SJSA1 (cell line): ENCODE data around the gene SHOX. TPM values are rescaled to one million over a fixed set of nuclear protein-coding genes. Genes with fewer than 3 reads are reported as not detected.

Experiments
- DNase-seq, 2 experiments: peaks; one replicate each; pipeline ENCODE4 v3.0.0-alpha.2; 2015 to 2020; ENCODE audit warnings: low spot score in 2 of 2, low read depth in 1 of 2
- H3K27ac ChIP-seq: fragments of 250-450 bp; sonication (Bioruptor Pico); 2 replicates; pipeline ENCODE4 v1.5.1; 2020; ENCODE audit warnings: mild to moderate bottlenecking, moderate library complexity
- H3K27me3 ChIP-seq: fragments of 250-450 bp; sonication (Bioruptor Pico); replicated peaks from 2 replicates; pipeline ENCODE4 v1.5.1; 2020; ENCODE audit warnings: mild to moderate bottlenecking, moderate library complexity
- H3K36me3 ChIP-seq: fragments of 250-450 bp; sonication (Bioruptor Pico); 2 replicates; pipeline ENCODE4 v1.5.1; 2020; ENCODE audit warnings: mild to moderate bottlenecking
- H3K4me1 ChIP-seq: fragments of 250-450 bp; sonication (Bioruptor Pico); replicated peaks from 2 replicates; pipeline ENCODE4 v1.6.1; 2021; ENCODE audit warnings: mild to moderate bottlenecking
- H3K4me3 ChIP-seq: fragments of 250-450 bp; sonication (Bioruptor Pico); 2 replicates; pipeline ENCODE4 v1.5.1; 2020; ENCODE audit warnings: mild to moderate bottlenecking
- H3K9me3 ChIP-seq: fragments of 250-450 bp; sonication (Bioruptor Pico); replicated peaks from 2 replicates; pipeline ENCODE4 v1.5.1; 2020; ENCODE audit warnings: mild to moderate bottlenecking
- total RNA-seq: library from RNA; depleted of rRNA; stranded (reverse); fragments of >200 nt; shearing (Covaris generic); gene quantifications from 2 replicates; pipeline ENCODE4 v1.2.3, GENCODE V29; 2014

SHOX gene
- total RNA-seq, 1 experiment from 2014 or later: not detected

DNA sequence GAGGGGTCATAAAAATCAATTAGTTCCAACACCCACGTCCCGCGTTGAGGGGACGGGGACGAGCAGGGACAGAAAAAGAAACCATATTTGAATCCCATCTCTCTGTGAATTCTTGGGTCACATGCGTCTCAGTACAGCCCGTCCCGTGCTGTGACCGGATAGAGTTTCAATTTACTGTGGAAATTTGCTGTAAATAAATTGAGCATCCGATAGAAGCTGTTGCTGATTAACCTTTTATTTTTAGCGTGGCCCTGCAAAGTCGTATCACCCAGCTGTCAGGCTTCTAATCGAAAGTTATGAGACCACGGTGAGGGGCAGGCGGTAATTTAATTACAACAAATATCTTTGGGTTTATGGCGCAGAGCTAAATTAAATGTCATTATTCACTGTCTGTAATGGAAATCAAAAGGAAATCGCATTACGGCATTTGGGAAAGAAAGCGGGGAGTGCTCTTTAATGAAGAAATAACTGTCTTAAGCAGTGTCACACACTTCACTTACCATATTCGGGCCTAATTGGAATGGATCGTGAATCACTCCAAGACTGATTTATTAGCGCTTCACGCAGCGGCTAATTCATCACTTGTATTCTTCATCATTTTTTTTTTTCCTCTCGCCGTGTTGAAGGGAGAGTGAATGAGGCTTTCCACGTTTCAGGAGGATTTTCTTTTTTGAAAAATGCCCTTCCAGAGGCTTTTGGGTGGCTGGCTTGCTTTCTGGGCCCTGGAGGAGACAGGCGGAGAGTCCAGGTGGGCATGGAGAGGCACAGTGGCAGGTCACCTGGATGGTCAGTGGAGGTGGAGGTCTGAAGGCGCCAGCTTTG, 7.3 kb downstream of the SHOX start:
- Histone ChIP-seq H3K4me3 (no peak overlapping the region), H3K9me3 (peaks cover 3% of the 10 kb centered on the region; the same call in 1 of the 2 replicates), H3K36me3 (no peaks in the 10 kb centered on the region), H3K4me1 (no peaks in the 10 kb centered on the region), H3K27ac (no peak overlapping the region), H3K27me3 (no peaks in the 10 kb centered on the region)
- DNase-seq: no peak

DNA sequence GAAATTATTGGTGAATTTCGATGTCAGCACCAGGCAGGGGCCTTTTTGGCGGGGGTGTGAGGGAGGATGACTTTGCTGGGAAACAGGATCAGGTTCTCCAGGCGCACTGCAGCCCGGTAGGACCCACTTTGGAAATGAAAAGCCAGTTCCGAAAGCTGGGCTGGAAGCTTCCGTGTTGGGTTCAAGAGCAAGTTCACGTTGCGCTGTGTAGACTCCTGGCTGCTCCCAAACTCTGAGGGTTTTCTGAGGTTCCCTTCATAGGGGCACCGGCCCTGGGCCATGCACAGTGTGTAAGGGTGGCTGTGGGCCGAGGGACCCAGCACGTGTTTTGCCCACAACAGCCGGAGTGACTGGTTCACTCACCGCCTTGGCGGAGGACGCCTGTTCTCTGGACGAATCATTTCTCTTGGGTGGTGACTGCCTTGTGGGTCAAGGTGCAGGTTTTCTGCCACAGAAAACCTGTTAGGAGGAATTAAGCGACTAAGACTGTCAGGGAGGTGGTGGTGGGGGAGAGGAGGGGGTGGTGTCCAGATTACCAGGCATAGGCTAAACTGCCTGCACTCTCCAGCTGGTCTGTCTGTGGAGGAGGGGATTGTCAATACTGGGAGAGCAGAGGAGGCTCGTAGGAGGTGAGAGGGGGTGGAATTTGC, 8.0 kb downstream of the SHOX start:
- Histone ChIP-seq H3K9me3 (peaks cover 3% of the 10 kb centered on the region; the same call in 1 of the 2 replicates), H3K4me3 (no peak overlapping the region), H3K36me3 (no peaks in the 10 kb centered on the region), H3K27ac (no peak overlapping the region), H3K4me1 (no peaks in the 10 kb centered on the region), H3K27me3 (no peaks in the 10 kb centered on the region)
- DNase-seq: peak in 1 of 2 experiments; percentile 19

DNA sequence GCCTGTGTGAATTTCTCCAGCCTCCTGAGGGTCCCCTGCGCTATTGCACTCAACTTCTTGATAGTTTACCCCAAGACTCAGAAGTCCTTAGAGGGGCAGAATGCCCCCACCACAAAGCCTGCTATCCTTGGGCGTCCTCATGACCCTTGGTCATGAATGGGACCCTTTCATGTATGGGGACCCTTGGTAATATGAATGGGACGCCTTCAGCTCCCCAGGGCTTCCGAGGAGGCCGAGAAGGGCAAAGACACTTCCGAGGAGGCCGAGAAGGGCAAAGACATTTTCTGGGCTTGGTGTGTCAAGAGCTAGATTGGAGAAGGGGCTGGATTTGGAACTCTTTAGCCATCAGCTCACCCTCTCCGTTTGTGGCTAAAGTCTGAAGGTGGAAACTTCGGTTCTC, 8.6 kb downstream of the SHOX start:
- Histone ChIP-seq H3K27me3 (no peaks in the 10 kb centered on the region), H3K36me3 (no peaks in the 10 kb centered on the region), H3K4me3 (no peak overlapping the region), H3K4me1 (no peaks in the 10 kb centered on the region), H3K27ac (no peak overlapping the region), H3K9me3 (peaks cover 3% of the 10 kb centered on the region; the same call in 1 of the 2 replicates)
- peak in 1 of 2 experiments; percentile 21 for DNase-seq

DNA sequence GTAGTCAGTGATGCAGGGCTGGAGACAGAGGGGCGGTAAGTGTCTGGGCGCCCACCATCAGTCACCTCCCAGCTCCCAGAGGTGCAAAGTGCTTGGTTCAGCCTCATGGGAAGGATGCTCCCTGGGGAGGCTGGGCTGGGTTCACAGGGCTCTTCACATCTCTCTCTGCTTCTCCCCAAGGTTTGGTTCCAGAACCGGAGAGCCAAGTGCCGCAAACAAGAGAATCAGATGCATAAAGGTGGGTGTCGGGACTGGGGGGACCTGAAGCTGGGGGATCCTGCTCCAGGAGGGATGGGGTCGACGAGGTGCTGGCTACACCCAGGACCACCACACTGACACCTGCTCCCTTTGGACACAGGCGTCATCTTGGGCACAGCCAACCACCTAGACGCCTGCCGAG, 10.1 kb downstream of the SHOX start:
- no peaks in the 10 kb centered on the region for H3K27me3 ChIP-seq
- no peaks in the 10 kb centered on the region for H3K4me1 ChIP-seq
- H3K27ac ChIP-seq: no peak overlapping the region
- peak in 1 of 2 experiments; percentile 12 for DNase-seq
- no peak overlapping the region for H3K4me3 ChIP-seq
- H3K36me3 ChIP-seq: no peaks in the 10 kb centered on the region
- H3K9me3 ChIP-seq: peaks cover 9% of the 10 kb centered on the region; the same call in 1 of the 2 replicates

DNA sequence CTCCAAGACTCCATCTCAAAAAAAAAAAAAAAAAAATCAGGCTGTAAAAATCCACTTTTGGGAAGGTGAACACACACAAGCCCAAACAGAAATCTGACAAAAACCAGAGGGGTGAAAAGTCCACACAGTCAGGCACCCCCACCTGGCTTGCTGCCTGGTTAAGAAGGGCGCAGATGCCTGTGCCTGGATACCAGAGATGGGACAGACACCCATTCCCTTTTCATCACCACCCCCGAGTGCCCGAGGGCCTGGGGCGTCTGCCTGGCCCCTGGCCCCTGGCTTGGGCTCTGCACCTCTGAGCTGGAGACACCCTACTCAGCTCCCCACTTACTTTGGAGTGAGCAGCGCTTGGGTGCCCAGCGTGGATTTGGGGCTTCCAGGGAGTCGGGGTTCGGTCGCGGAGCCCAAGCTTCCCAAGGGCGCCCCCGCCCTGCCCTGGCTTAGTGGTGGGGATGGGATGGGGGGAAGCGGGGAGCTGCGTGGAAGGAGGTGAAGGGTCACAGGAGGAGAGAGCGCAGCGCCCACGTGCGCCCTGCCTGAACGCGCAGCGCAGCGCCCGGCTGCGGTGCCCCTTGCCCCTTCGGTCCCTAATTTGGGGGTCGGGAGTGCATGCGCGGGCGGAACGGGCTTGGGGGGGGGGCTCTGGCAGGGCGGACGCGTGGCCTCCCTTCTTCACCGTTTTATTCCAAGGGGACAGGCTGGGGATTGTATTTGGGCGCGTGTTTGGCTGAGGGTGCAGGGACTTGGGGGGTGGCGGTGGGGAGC, 11.3 kb downstream of the SHOX start:
- no peaks in the 10 kb centered on the region for H3K27me3 ChIP-seq
- H3K4me1 ChIP-seq: no peaks in the 10 kb centered on the region
- peaks cover 7% of the 10 kb centered on the region; the same call in 1 of the 2 replicates for H3K9me3 ChIP-seq
- peak in 1 of 2 experiments; percentile 30 for DNase-seq
- H3K4me3 ChIP-seq: no peak overlapping the region
- no peaks in the 10 kb centered on the region for H3K36me3 ChIP-seq
- H3K27ac ChIP-seq: no peak overlapping the region

DNA sequence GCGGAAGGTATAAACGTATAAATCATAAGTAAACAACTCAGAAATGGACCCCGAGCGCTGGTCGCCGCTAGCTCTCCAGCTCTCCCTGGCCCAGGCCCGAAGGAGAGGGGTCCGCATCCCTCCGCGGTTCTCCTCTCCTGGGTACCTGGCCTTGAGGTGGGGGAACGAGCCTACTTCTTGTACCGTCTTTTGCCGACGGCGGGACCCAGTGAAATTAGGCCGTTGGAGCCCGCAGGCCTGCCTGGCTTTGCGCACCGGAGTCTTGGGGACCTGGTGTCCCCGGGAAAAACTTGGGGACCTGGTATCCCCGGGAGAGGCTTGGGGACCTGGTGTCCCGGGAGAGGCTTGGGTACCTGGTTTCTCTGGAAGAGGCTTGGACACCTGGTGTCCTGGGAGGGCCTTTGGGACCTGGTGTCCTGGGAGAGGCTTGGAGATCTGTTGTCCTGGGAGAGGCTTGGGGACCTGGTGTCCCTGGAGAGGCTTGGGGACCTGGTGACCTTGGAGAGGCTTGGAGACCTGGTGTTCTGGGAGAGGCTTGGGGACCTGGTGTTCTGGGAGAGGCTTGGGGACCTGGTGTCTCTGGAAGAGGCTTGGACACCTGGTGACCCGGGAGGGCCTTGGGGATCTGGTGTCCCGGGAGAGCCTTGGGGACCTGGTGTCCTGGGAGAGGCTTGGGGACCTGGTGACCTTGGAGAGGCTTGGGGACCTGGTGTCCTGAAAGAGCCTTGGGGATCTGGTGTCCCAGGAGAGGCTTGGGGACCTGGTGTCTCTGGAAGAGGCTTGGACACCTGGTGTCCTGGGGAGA, 12.0 kb downstream of the SHOX start:
- Histone ChIP-seq H3K4me3 (no peak overlapping the region), H3K27me3 (no peaks in the 10 kb centered on the region), H3K9me3 (peaks cover 7% of the 10 kb centered on the region; the same call in 1 of the 2 replicates), H3K4me1 (no peaks in the 10 kb centered on the region), H3K36me3 (no peaks in the 10 kb centered on the region), H3K27ac (no peak overlapping the region)
- DNase-seq: peak in 1 of 2 experiments; percentile 20

DNA sequence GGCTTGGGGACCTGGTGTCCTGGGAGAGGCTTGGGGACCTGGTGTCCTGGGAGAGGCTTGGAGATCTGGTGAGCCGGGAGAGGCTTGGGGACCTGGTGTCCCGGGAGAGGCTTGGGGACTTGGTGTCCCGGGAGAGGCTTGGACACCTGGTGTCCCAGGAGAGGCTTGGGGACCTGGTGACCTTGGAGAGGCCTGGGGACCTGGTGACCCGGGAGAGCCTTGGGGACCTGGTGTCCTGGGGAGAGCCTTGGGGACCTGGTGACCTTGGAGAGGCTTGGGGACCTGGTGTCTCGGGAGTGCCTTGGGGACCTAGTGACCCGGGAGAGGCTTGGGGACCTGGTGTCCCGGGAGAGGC, 12.6 kb downstream of the SHOX start:
- H3K27me3 ChIP-seq: no peaks in the 10 kb centered on the region
- peak in 1 of 2 experiments; percentile 11 for DNase-seq
- H3K9me3 ChIP-seq: peaks cover 7% of the 10 kb centered on the region; the same call in 1 of the 2 replicates
- no peak overlapping the region for H3K27ac ChIP-seq
- H3K4me3 ChIP-seq: no peak overlapping the region
- no peaks in the 10 kb centered on the region for H3K4me1 ChIP-seq
- no peaks in the 10 kb centered on the region for H3K36me3 ChIP-seq

DNA sequence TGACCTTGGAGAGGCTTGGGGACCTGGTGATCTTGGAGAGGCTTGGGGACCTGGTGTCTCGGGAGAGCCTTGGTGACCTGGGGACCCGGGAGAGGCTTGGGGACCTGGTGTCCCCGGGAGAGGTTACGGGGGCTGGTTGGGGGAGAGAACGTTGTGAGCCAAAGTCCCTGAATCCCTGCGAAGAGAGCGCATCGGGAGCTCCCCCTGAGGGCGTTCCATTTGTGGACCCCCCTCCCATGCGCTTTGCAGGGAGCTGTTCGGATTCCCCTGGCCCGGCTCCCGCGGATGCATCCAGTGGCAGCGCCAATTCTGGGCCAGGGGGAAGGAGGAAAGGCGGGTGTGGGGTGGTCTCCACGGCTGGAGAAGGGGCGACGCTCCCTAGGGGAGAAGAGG, 13.3 kb downstream of the SHOX start:
- no peak for DNase-seq
- no peaks in the 10 kb centered on the region for H3K4me1 ChIP-seq

DNA sequence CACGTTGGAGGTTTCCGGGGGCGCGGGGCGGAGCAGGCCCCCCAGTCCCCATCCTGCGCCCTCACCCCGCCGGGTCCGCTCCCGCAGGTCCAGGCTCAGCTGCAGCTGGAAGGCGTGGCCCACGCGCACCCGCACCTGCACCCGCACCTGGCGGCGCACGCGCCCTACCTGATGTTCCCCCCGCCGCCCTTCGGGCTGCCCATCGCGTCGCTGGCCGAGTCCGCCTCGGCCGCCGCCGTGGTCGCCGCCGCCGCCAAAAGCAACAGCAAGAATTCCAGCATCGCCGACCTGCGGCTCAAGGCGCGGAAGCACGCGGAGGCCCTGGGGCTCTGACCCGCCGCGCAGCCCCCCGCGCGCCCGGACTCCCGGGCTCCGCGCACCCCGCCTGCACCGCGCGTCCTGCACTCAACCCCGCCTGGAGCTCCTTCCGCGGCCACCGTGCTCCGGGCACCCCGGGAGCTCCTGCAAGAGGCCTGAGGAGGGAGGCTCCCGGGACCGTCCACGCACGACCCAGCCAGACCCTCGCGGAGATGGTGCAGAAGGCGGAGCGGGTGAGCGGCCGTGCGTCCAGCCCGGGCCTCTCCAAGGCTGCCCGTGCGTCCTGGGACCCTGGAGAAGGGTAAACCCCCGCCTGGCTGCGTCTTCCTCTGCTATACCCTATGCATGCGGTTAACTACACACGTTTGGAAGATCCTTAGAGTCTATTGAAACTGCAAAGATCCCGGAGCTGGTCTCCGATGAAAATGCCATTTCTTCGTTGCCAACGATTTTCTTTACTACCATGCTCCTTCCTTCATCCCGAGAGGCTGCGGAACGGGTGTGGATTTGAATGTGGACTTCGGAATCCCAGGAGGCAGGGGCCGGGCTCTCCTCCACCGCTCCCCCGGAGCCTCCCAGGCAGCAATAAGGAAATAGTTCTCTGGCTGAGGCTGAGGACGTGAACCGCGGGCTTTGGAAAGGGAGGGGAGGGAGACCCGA, 14.0 kb downstream of the SHOX start:
- H3K4me3 ChIP-seq: no peak overlapping the region
- H3K9me3 ChIP-seq: peaks cover 9% of the 10 kb centered on the region; the same call in 1 of the 2 replicates
- H3K27ac ChIP-seq: no peak overlapping the region
- H3K4me1 ChIP-seq: no peaks in the 10 kb centered on the region
- DNase-seq: peak in 1 of 2 experiments; percentile 31
- H3K27me3 ChIP-seq: no peaks in the 10 kb centered on the region
- no peaks in the 10 kb centered on the region for H3K36me3 ChIP-seq

More for the DNA sequence above, 13.3 kb downstream of the SHOX start:
- Histone ChIP-seq H3K9me3 (peaks cover 7% of the 10 kb centered on the region; the same call in 1 of the 2 replicates), H3K27ac (no peak overlapping the region), H3K36me3 (no peaks in the 10 kb centered on the region), H3K27me3 (no peaks in the 10 kb centered on the region), H3K4me3 (no peak overlapping the region)

DNA sequence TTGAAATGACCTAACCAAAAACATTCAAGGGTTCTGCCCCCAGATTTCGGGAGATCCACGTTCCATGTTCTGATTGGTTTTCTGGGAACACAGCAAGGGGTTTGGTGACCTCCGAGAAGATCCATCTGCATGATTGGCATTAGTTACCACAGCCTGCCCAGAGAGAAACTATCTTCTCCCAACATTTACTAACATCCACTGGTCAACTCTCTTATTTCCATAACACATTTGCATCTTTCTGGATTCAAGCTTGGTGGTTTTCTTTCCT, 15.6 kb downstream of the SHOX start:
- no peaks in the 10 kb centered on the region for H3K4me1 ChIP-seq
- no peaks in the 10 kb centered on the region for H3K27me3 ChIP-seq
- no peak overlapping the region for H3K4me3 ChIP-seq
- DNase-seq: peak in 1 of 2 experiments; percentile 7
- peaks cover 9% of the 10 kb centered on the region; the same call in 1 of the 2 replicates for H3K9me3 ChIP-seq
- H3K36me3 ChIP-seq: no peaks in the 10 kb centered on the region
- no peak overlapping the region for H3K27ac ChIP-seq

DNA sequence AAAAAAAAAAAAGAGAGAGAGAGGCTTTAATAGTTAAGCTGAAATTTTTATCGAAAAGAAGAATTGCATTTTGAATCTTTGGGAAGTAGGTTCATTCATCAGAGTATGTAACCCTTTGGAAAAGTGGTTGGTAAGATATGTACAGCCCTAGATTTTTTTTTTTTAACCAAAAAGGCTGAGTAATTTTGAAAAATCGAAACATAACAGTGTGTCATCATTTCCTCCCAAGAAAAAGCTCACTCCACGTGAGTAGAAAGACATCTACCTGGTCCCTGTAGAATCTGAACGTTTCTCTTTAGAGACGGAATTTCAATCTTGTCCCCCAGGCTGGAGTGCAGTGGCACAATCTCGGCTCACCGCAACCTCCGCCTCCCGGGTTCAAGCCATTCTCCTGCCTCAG, 16.2 kb downstream of the SHOX start:
- DNase-seq: no peak
- H3K9me3 ChIP-seq: peaks cover 9% of the 10 kb centered on the region; the same call in 1 of the 2 replicates
- H3K27me3 ChIP-seq: no peaks in the 10 kb centered on the region

DNA sequence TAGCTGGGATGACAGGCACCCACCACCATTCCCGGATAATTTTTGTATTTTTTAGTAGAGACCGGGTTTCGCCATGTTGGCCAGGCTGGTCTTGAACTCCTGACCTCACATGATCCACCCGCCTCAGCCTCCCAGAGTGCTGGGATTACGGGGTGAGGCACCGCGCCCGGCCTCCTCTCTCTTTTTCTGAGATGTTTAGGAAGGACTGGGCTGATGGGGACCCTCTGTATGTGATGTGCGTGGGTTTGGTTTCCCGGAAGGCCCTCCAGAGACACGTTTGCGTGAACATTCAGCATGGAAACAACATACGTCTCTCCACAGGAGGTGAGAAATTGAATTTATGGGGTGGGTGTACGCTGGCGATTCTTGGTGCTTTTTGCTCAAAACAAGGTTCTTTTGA, 18.6 kb downstream of the SHOX start:
- H3K27ac ChIP-seq: no peak overlapping the region
- H3K9me3 ChIP-seq: peaks cover 9% of the 10 kb centered on the region; the same call in 1 of the 2 replicates
- DNase-seq: peak in 1 of 2 experiments; percentile 17
- no peaks in the 10 kb centered on the region for H3K36me3 ChIP-seq
- H3K4me3 ChIP-seq: no peak overlapping the region
- no peaks in the 10 kb centered on the region for H3K4me1 ChIP-seq
- no peaks in the 10 kb centered on the region for H3K27me3 ChIP-seq

More for the DNA sequence above, 16.2 kb downstream of the SHOX start:
- Histone ChIP-seq H3K4me3 (no peak overlapping the region), H3K36me3 (no peaks in the 10 kb centered on the region), H3K4me1 (no peaks in the 10 kb centered on the region), H3K27ac (no peak overlapping the region)
